Testis (tissue), 3 donors: ENCODE measurements around the gene TGFBI. TPM values are rescaled to one million over a fixed set of nuclear protein-coding genes. Genes with fewer than 3 reads are reported as not detected.

Experiments
- DNase-seq: peaks from one replicate; pipeline ENCODE4 v3.0.0-alpha.2; 2019
- H3K27ac ChIP-seq, 2 donors: fragments of 200-600 bp; sonication (generic); one replicate each; pipeline ENCODE4 v1.5.1; 2019
- H3K27me3 ChIP-seq: fragments of 200-600 bp; sonication (generic); one replicate; pipeline ENCODE4 v1.5.1; 2019
- H3K36me3 ChIP-seq: fragments of 200-600 bp; sonication (generic); one replicate; pipeline ENCODE4 v1.5.1; 2017; ENCODE audit warnings: low read depth; ENCODE audit errors: missing control alignments
- H3K4me1 ChIP-seq: fragments of 200-600 bp; sonication (generic); one replicate; pipeline ENCODE4 v1.5.1; 2019
- H3K4me3 ChIP-seq, 2 donors: fragments of 200-600 bp; sonication (generic); one replicate each; pipeline ENCODE4 v1.5.1; 2017 to 2019
- H3K9me3 ChIP-seq: fragments of 200-600 bp; sonication (generic); one replicate; pipeline ENCODE4 v1.5.1; 2017
- POLR2A ChIP-seq: fragments of 450-650 bp; IDR thresholded peaks from one replicate; pipeline ENCODE4 v1.6.1; 2017; ENCODE audit warnings: antibody characterized with exemption, mild to moderate bottlenecking, moderate library complexity
- WGBS, 2 donors: methylation state at CpG; one replicate each; pipeline ENCODE4 v1.1.5; 2018; 5-methylcytosine and 5-hydroxymethylcytosine counted together
- intact Hi-C: fragments of 100-400 bp; cut with DNase I; formaldehyde crosslinking; loops from one replicate; pipeline ENCODE4 v1.15.1; 2023; ENCODE audit warnings: low total_unique reads
- polyA plus RNA-seq: library from polyadenylated mRNA; stranded (reverse); fragments of 350-450 nt; fragmentation: Illumina TruSeq; extraction: RNeasy Lipid Tissue Mini Kit (QIAGEN cat#74804); gene quantifications from one replicate; pipeline ENCODE4 v1.2.3, GENCODE V29; 2014; ENCODE audit warnings: low read depth, low replicate concordance; ENCODE audit not compliant: insufficient read depth
- total RNA-seq, 2 donors: library from RNA; depleted of rRNA; stranded (reverse); fragments of >200 nt; gene quantifications; one replicate each; pipeline ENCODE4 v1.2.3, GENCODE V29; 2016
- TF ChIP-seq, protein P1 (sequence below), 3 experiments: fragments of 450-650 bp in 2 of 3; fragments of 200-600 bp in 1 of 3; sonication (generic) in 1 of 3; IDR thresholded peaks; one replicate each; pipeline ENCODE4 v1.5.1; 2016 to 2019; ENCODE audit warnings: antibody characterized with exemption in 3 of 3, mild to moderate bottlenecking in 2 of 3, moderate library complexity in 1 of 3

TGFBI gene
- total and polyA plus RNA-seq, 3 donors from 2014 or later: 9.0 to 77.2 (median 15.4) TPM

DNA sequence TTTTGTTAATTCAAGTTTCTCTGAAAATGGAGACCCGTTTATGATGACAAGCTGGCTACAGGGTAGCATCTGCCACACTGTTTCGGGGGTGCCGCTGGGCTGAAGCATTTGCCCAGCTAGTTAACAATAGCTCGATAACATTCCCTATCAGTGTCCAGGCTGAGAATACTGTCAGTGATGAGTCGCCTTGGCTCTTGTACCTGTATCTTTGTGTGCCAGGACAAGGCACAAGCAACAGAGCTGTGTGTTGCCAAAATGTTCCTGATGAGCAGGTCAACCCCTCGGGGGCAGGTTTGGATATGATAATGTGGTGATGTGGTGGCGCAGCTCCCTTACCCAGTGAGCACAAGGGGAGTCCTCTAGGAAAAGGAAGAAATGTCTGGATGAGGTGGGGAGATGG lies 7.0 kb downstream of the TGFBI start:
- DNase-seq: no peak
- Histone ChIP-seq H3K4me1 (no peaks in the 10 kb centered on the region), H3K27me3 (no peaks in the 10 kb centered on the region), H3K36me3 (no peaks in the 10 kb centered on the region), H3K9me3 (no peaks in the 10 kb centered on the region), H3K4me3 (no peak overlapping the region), H3K27ac (no peak overlapping the region)
- TF ChIP-seq, protein P1, sequence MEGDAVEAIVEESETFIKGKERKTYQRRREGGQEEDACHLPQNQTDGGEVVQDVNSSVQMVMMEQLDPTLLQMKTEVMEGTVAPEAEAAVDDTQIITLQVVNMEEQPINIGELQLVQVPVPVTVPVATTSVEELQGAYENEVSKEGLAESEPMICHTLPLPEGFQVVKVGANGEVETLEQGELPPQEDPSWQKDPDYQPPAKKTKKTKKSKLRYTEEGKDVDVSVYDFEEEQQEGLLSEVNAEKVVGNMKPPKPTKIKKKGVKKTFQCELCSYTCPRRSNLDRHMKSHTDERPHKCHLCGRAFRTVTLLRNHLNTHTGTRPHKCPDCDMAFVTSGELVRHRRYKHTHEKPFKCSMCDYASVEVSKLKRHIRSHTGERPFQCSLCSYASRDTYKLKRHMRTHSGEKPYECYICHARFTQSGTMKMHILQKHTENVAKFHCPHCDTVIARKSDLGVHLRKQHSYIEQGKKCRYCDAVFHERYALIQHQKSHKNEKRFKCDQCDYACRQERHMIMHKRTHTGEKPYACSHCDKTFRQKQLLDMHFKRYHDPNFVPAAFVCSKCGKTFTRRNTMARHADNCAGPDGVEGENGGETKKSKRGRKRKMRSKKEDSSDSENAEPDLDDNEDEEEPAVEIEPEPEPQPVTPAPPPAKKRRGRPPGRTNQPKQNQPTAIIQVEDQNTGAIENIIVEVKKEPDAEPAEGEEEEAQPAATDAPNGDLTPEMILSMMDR (IDR thresholded peaks at IDR 0.05): no peak
- no peak for TF ChIP-seq POLR2A
- intact Hi-C loops: no loop called here
- WGBS, 2 donors: 91 to 95% methylated on average over 7 of the region's 7 CpGs

DNA sequence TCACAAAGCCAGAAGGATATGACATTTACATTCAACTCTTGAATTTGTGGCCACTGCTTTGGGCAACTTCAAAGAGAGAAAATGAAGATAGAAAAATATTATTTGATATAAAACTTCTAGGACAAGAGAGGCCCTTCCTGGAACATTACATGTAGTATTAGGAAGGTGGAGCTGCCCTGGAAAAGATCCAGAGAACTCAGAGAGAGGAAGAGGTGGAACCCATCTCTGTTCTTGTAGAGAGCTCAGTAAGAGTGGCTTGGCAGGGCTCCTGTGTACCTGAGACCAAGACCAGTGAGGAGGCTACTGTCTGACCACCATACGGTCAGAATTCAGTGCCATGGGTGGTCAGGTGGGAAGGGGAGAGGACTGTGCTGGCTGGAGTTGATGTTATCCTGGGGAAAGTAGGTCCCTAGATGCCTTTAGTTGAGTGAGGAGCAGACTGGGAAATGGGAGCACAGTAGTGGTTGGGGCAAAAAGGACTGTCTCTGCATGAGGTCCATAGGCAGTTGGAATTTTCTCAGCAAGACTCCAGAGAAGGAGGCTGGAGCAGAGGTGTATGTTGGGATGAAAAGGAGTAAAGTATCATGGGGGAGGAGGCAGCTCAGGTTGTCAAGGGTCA lies 7.6 kb downstream of the TGFBI start:
- intact Hi-C loops: no loop called here
- no peak for DNase-seq
- Histone ChIP-seq H3K9me3 (no peaks in the 10 kb centered on the region), H3K27ac (no peak overlapping the region), H3K27me3 (no peaks in the 10 kb centered on the region), H3K4me3 (no peak overlapping the region), H3K4me1 (no peaks in the 10 kb centered on the region), H3K36me3 (no peaks in the 10 kb centered on the region)
- TF ChIP-seq, protein P1 (IDR thresholded peaks at IDR 0.05): no peak
- no peak for TF ChIP-seq POLR2A
- 94 to 100% methylated on average over 1 of the region's 1 CpG for WGBS, 2 donors

DNA sequence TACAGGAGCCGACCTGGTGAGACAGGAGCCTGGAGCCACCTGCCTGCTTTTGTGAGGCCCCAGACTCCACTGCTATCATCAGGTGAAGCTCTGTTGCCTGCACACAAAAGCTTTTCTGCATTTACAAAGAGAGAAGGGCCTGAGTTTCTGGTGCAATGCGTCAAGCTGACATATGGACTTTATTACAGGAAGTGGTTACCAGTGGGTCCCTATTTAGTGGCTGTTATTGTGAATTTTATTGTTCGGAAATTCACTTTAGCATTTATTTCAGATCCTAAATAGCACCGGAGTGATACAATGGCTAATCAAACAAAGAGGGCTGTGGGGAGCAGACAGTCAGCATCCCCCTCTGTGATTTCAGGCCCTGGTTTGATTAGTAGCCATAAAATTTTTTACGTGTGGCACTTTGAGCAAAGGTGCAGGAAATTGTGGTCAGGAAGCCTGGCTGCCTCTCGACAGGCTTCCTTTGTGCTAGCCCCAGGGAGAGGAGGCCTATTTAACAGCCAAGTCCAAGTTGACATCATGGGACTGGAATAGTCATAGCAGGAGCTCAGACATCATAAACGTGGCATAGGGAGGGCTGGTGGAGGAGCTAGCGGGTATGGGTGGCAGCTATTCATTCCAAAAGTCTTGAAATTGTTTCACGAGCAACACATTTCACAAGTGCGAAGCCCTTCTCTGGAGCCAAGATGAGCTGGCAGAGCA lies 8.4 kb downstream of the TGFBI start:
- DNase-seq: no peak

DNA sequence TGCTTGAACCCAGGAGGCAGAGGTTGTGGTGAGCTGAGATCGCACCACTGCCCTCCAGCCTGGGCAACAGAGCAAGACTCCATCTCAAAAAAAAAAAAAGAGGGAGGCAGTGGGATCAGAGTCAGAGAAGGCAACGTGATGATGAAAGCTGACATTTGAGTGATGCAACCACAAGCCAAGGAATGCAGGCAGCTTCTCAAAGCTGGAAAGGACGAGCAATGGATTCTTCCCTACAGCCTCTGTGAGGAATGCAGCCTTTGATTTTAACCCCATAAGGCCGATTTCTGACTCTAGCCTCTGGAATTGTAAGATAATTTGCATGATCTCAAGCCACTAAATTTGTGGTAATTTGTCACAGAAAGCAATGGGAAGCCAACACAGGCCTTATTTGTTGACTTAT lies 9.8 kb downstream of the TGFBI start:
- Histone ChIP-seq H3K36me3 (no peaks in the 10 kb centered on the region), H3K4me1 (no peaks in the 10 kb centered on the region), H3K27ac (no peak overlapping the region), H3K4me3 (no peak overlapping the region), H3K27me3 (no peaks in the 10 kb centered on the region), H3K9me3 (no peaks in the 10 kb centered on the region)
- intact Hi-C loops: no loop called here
- no peak for DNase-seq
- no peak for TF ChIP-seq POLR2A
- TF ChIP-seq, protein P1 (IDR thresholded peaks at IDR 0.05): no peak
- 89 to 91% methylated on average over 4 of the region's 4 CpGs for WGBS, 2 donors

More for the DNA sequence above, 8.4 kb downstream of the TGFBI start:
- no peak for TF ChIP-seq POLR2A
- TF ChIP-seq, protein P1 (IDR thresholded peaks at IDR 0.05): no peak
- WGBS, 2 donors: 77 to 92% methylated on average over 10 of the region's 10 CpGs
- Histone ChIP-seq H3K4me3 (no peak overlapping the region), H3K27ac (no peak overlapping the region), H3K9me3 (no peaks in the 10 kb centered on the region), H3K27me3 (no peaks in the 10 kb centered on the region), H3K4me1 (no peaks in the 10 kb centered on the region), H3K36me3 (no peaks in the 10 kb centered on the region)
- intact Hi-C loops: no loop called here
